Cardiac septum (tissue), 1 donor: Measurements from ENCODE around the gene PCK1. TPM values are rescaled to one million over a fixed set of nuclear protein-coding genes. Genes with fewer than 3 reads are reported as not detected.

Experiments
- DNase-seq: peaks from one replicate; pipeline ENCODE4 v3.0.0-alpha.2; 2020; ENCODE audit warnings: low spot score
- intact Hi-C: fragments of 100-400 bp; cut with DNase I; formaldehyde crosslinking; loops from one replicate; pipeline ENCODE4 v1.14.0; 2022
- total RNA-seq: library from RNA; stranded (reverse); fragmentation: NEBNext Ultra II Directional; extraction: Animal tissue kit (Norgen Biotek cat#: 25700); gene quantifications from one replicate; pipeline ENCODE4 v1.2.1, GENCODE V29; 2021
- donor health status: DM: no; HTN: no; CAD: no.

The PCK1 gene
- total RNA-seq, 1 donor from 2014 or later = 0.48 TPM

DNA sequence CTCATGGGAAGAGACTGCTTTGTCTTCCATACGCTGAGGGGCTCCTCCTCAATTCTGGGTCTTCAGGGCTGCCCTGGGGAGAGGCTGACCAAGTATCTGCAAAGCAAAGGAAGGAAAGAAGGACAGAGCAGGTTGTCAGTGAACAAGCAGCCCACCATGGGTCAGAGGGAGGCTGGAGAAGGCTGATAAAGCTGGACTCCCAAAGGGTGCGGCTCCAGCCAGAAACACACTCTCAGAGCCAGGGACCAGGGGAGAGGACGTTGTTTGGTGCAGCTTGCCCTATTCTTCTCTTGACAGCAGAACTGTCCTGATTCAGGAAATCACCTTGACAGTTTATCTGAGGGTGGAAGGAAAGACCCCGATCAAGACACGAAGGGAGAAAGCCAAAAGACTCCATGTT, 25.6 kb upstream of the PCK1 start:
- intact Hi-C loops = no loop called here
- DNase-seq = no peak

DNA sequence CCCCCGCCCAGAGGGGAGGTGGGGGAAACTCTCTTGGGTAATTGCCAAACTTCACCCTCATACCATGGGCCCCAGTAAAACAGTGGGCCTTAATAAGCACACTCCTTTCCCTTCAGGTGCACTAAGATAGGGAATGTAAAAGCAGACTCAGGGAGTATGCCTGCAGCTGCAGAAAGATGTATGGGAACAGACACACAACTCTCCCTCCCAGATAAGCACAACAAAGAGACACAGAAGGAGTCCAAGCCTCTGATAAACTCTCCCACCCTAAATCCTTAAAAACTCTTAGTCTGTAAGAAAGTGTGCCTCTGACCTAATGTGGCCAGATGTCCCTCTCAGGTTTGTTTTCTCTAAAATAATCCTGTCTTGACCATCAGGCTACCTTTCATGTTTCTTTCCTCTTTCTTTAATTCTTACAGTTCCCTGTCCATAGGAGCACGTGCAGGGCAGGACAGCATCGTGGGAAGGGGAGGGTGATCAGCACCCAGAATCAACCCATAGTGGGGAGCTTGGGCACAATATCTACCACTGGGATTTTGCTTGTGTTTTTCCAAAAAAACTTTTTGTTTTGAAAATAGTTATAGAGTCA, 24.7 kb upstream of the PCK1 start:
- intact Hi-C loops = no loop called here

GRCh38 chr20:57536771-57537724, 23.9 kb upstream of the PCK1 start:
- DNase-seq = no peak
- intact Hi-C loops = no loop called here

More for the DNA sequence above, 24.7 kb upstream of the PCK1 start:
- no peak for DNase-seq

DNA sequence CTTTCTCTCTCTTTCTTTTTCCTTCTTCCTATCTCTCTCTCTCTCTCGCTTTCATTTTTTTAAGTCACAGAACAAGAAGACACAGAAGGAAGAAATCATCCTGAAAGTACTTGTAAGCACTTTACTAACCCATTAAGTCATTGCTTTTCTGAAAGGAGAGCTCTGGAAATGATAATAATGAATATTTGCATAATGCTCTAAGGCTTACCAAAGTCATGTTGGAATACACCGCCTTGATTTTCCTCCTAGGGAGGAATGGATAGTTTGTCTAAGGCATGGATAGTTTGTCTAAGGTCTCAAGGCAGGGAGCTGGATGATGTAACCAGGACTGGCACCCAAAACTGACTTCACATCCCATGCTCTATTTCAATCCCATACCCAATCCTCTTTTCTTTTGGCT, 23.1 kb upstream of the PCK1 start:
- no peak for DNase-seq
- intact Hi-C loops = no loop called here

DNA sequence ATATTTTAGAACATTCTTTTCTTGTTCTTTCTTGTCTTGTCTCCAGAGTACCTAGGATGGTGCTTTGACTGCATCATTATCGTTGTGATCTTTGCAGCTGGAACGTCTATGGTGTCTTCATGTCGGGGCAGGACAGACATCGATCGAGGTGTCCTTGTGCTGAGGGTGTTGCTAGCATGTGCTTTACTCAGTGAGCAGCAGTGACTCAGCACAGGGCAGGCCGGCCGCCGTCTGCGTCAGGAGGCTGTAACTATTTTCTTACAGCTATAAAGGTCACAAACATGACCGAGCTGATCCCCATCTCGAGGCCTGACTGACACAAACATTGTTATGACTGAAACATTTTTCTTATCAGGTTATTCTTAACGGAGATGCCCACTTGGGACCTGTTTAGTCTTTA, 21.0 kb upstream of the PCK1 start:
- intact Hi-C loops = no loop called here
- DNase-seq = no peak

GRCh38 chr20:57540890-57541580, 19.9 kb upstream of the PCK1 start:
- no peak for DNase-seq
- intact Hi-C loops = no loop called here

- DNase-seq = no peak
- intact Hi-C loops = no loop called here
Measured at GRCh38 chr20:57543754-57544153, 17.2 kb upstream of the PCK1 start.

DNA sequence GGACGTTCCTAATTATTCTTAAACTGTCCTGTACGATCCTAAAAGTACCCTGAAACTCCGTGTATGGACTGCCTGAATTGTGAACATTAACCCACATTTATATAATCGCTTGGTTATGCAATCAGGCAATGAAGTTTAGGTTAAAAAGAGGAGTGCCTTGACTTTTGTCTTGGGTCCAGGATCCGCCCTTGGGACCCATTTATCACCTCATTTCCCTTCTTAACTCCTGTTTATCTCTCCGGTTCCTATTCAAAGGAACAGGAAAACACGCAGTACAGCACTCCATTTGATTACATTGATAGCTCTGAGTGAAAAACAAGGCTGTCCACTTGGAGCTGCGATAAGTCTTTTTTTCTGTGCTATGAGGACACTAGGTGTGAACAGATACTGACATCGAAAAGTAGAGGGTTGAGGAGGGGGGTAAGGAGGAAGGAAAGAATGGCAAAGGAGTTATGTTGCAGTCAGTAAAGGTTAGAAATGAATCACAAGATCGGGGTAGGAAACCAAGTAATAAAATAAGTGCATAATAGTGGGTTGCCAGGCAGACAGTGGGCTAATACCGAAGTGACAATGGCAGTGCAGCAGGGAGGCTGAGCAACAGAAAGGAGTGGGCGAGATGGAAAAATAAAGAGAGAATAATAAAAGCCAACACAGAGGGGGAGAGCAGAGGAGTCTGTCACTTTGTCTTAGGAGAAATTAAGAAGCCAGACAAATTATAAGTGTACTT, 15.9 kb upstream of the PCK1 start:
- no peak for DNase-seq
- intact Hi-C loops = no loop called here

DNA sequence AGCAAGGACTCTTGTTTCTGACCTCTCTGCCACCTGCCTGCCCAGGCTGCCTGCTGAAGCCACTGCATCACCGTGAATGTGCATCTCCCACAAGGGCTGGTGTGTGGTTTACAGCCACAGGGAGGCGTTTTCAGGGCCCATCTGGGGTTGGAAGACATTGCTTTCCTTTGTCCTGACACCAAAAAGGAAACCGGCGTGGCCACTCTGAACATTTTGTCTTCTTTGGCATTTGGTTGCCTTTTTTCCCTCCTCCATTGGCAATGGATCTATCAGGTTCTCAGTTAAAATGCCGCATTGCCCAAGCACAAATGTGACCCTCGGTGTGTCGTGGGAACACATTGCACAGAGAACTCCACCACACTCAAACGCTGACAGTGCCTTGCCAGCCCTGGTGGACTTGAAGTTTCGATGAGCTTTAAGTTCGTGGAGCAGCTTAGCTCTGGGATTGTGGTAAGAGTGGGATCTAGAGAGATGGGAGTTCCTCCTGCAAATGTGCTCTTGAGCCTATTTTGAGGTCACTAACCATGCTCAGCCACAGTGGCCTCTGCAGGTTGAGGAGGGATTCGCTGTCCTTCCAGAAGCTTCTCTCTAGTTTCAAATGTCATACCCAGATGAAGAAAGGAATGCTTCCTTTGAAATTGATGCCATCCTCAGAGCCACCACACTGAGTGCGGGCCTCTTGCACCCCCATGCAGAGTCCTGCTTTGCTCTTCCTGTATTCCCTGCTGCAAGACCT, 14.8 kb upstream of the PCK1 start:
- no peak for DNase-seq
- intact Hi-C loops = no loop called here

- DNase-seq = no peak
- intact Hi-C loops = no loop called here
Measured at GRCh38 chr20:57546956-57547649, 13.8 kb upstream of the PCK1 start.

- intact Hi-C loops = no loop called here
Measured at GRCh38 chr20:57548177-57549058, 12.5 kb upstream of the PCK1 start.

GRCh38 chr20:57552471-57552870, 8.4 kb upstream of the PCK1 start:
- intact Hi-C loops = no loop called here
- DNase-seq = no peak

More at GRCh38 chr20:57548177-57549058, 12.5 kb upstream of the PCK1 start:
- DNase-seq = no peak

DNA sequence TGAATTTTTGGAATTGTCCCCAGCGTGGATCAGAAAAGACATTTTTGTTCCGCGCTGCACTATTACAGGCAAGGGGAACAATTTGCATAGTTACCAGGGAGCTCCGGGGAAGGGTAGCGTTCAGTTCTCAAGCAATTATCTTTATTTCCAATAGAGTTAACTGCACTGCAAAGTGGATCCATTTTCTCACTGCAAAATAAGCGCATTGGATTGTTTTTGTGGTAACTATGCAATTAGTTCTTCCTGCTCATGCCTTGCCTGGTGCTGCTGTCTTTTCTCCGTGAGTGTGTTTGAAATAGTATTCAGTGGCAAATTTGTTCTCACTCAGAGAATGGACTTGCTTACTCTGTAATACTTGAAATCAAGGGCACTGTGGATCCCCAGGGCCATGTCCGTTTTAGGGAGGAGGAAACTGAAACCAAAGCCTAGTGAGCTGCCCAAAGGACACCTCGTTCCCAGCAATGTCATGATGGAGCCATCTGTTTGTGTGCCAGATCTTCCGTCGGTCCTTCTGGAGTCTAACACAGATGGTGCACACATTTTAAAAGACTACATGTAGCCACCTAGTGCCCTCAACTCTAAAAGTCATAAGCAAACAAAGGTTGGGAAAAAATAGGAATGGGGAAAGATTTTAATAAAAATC, 7.4 kb upstream of the PCK1 start:
- DNase-seq = no peak
- intact Hi-C loops = no loop called here

GRCh38 chr20:57555457-57556184, 5.3 kb upstream of the PCK1 start:
- intact Hi-C loops = no loop called here

DNA sequence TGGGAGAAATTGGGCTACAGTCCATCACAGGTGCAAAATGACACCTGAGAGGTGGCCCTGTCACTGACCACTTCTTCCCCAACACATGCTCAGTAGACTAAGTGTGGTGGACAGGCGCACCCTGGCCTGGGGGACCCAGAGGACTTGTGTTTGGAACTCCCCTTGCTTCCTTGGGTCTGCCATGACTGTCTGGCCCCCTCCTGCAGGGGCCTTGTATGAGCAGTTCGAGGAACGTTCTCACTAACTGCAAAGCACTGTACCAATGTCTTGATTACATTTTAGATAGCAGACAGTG, 4.0 kb upstream of the PCK1 start:
- DNase-seq = no peak
- intact Hi-C loops = no loop called here

More at GRCh38 chr20:57555457-57556184, 5.3 kb upstream of the PCK1 start:
- DNase-seq = no peak

- DNase-seq = no peak
- intact Hi-C loops = no loop called here
Measured at GRCh38 chr20:57557926-57558613, 2.8 kb upstream of the PCK1 start.
